K562 (cell line): Measurements from ENCODE around the gene PRSS27. TPM values are rescaled to one million over a fixed set of nuclear protein-coding genes. Genes with fewer than 3 reads are reported as not detected.

Source experiments
- BRF2 ChIP-seq: IDR thresholded peaks from 3 replicates; pipeline ENCODE4 v1.6.1; 2011; ENCODE audit warnings: borderline replicate concordance, mild to moderate bottlenecking; ENCODE audit not compliant: insufficient read length, insufficient read depth
- CEBPB ChIP-seq: fragments of 450-650 bp; IDR thresholded peaks from 2 replicates; pipeline ENCODE4 v1.6.1; 2016; ENCODE audit warnings: missing genetic modification characterization, missing compliant biosample characterization
- GABPB2 ChIP-seq: fragments of 250-450 bp; sonication (Bioruptor Pico); conservative IDR thresholded peaks from 2 replicates; pipeline ENCODE4 v1.5.1; 2021; ENCODE audit warnings: mild to moderate bottlenecking
- HLTF ChIP-seq: fragments of 450-650 bp; IDR thresholded peaks from 2 replicates; pipeline ENCODE4 v1.6.1; 2016
- HNRNPH1 ChIP-seq: fragments of 200-400 bp; formaldehyde crosslinking; optimal IDR thresholded peaks from 2 replicates; pipeline ENCODE3; 2017; ENCODE audit warnings: low read depth, mild to moderate bottlenecking, low read length, moderate library complexity
- HNRNPLL ChIP-seq: fragments of 200-400 bp; formaldehyde crosslinking; IDR thresholded peaks from 2 replicates; pipeline ENCODE4 v1.6.1; 2017; ENCODE audit warnings: low read length, low read depth, mild to moderate bottlenecking; ENCODE audit not compliant: poor library complexity, severe bottlenecking
- MLLT1 ChIP-seq, 2 experiments: fragments of 450-650 bp; IDR thresholded peaks; 2 replicates each; pipeline ENCODE4 v1.6.1; 2016
- MTA2 ChIP-seq: fragments of 450-650 bp; IDR thresholded peaks from 2 replicates; pipeline ENCODE4 v1.6.1; 2016; ENCODE audit warnings: low read depth
- MYNN ChIP-seq, 2 experiments: sonication (generic); formaldehyde crosslinking in 1 of 2; IDR thresholded peaks; 2 replicates each; pipeline versions ENCODE4 v1.5.0 to v1.6.1; 2016 to 2020; ENCODE audit warnings: antibody characterized with exemption in 1 of 2, missing genetic modification reagents in 1 of 2
- SREBF1 ChIP-seq: fragments of 150-350 bp; IDR thresholded peaks from 2 replicates; pipeline ENCODE4 v1.6.1; 2014; ENCODE audit warnings: antibody characterized with exemption, low read depth, low read length, borderline replicate concordance
- SRSF7 ChIP-seq: fragments of 200-400 bp; formaldehyde crosslinking; optimal IDR thresholded peaks from 2 replicates; pipeline ENCODE3; 2017; ENCODE audit warnings: mild to moderate bottlenecking, low read depth, low read length
- TAF9B ChIP-seq: fragments of 450-650 bp; IDR thresholded peaks from 2 replicates; pipeline ENCODE4 v1.6.1; 2018; ENCODE audit warnings: mild to moderate bottlenecking; ENCODE audit not compliant: partially characterized antibody
- TBP ChIP-seq: optimal IDR thresholded peaks from 2 replicates; pipeline ENCODE3; 2011; ENCODE audit warnings: low read depth, low read length, improper control_type of control experiment
- TCF7L2 ChIP-seq: fragments of 150-350 bp; IDR thresholded peaks from 2 replicates; pipeline ENCODE4 v1.6.1; 2016; ENCODE audit warnings: low read depth, mild to moderate bottlenecking, low read length, moderate library complexity
- TEAD1 ChIP-seq, 2 experiments: fragments of 450-650 bp in 1 of 2; sonication (generic) in 1 of 2; formaldehyde crosslinking; IDR thresholded peaks; 2 replicates each; pipeline versions ENCODE4 v1.4.0 to v1.8.0; 2020 to 2022; ENCODE audit warnings: mild to moderate bottlenecking in 2 of 2, missing genetic modification reagents in 1 of 2
- THRAP3 ChIP-seq: fragments of 450-650 bp; IDR thresholded peaks from 2 replicates; pipeline ENCODE4 v1.6.1; 2016; ENCODE audit warnings: mild to moderate bottlenecking, inconsistent platforms, borderline replicate concordance
- ZNF174 ChIP-seq: fragments of 250-450 bp; sonication (Bioruptor Pico); IDR thresholded peaks from 2 replicates; pipeline ENCODE4 v1.4.0; 2020; ENCODE audit warnings: mild to moderate bottlenecking
- ZNF197 ChIP-seq: fragments of 200-800 bp; sonication (Bioruptor generic); IDR thresholded peaks from 2 replicates; pipeline ENCODE4 v1.6.1; 2016; ENCODE audit warnings: low read depth, missing genetic modification characterization, missing compliant biosample characterization
- ZZZ3 ChIP-seq: fragments of 450-650 bp; IDR thresholded peaks from 2 replicates; pipeline ENCODE4 v1.6.1; 2016; ENCODE audit warnings: antibody characterized with exemption, mild to moderate bottlenecking, moderate library complexity
- polyA plus RNA-seq, 8 experiments: library from polyadenylated mRNA; depleted of rRNA in 4 of 8; stranded (reverse) in 5 of 8; unstranded in 3 of 8; fragments of >200 nt; fragmentation: Nextera tagmentation in 2 of 8; fragmentation: Illumina TruSeq in 1 of 8; extraction: Ambion mirVana in 2 of 8; extraction: Trizol in 1 of 8; gene quantifications; 2 replicates each; pipeline versions ENCODE4 v1.2.1 to v1.2.3, GENCODE V29; 2011 to 2014; ENCODE audit warnings: inconsistent platforms in 1 of 8, missing spikeins in 1 of 8
- total RNA-seq, 7 experiments: library from RNA; depleted of rRNA in 6 of 7; stranded (reverse); fragments of >200 nt in 6 of 7; fragmentation: Illumina TruSeq in 2 of 7; extraction: Trizol in 2 of 7; gene quantifications; 2 replicates each; pipeline versions ENCODE4 v1.2.1 to v1.2.3, GENCODE V29; 2011 to 2021; ENCODE audit warnings: low replicate concordance in 1 of 7

Gene PRSS27
- total and polyA plus RNA-seq, 9 of the 15 experiments (the other 6 are each of a cell fraction or from before 2014, with no cell fraction given): 0.09 to 0.20 (median 0.17) TPM; not detected in 5

- TF ChIP-seq TBP (peak; percentile 96), GABPB2 (no peak; the same call in 1 of the 2 replicates), HLTF (0 out of 2 replicates have a peak, but pooled peaks have one; percentile 28), HNRNPLL (peak; percentile 54), ZNF174 (no peak), TEAD1 (CRISPR knock-in tag; IDR thresholded peaks at IDR 0.05) (peak; percentile 46 to 65; a peak in 1 of 4 replicates), CEBPB (tag) (no peak), THRAP3 (no peak), ZZZ3 (peak; percentile 70; the same call in 1 of the 2 replicates), ZNF197 (no peak), TAF9B (peak; percentile 91), TCF7L2 (no peak), SRSF7 (no peak), BRF2 (no peak), MLLT1 (IDR thresholded peaks at IDR 0.05) (0 out of 4 replicates have a peak, but pooled peaks of 1 of the 2 experiments have one; percentile 60), SREBF1 (no peak; the same call in 1 of the 2 replicates), MTA2 (no peak), MYNN (IDR thresholded peaks at IDR 0.05) (peak; percentile 56; the same call in 1 of the 2 replicates), MYNN (CRISPR knock-in tag; IDR thresholded peaks at IDR 0.05) (no peak), HNRNPH1 (no peak)
These were observed 37.6 kb downstream of the PRSS27 start, which contains the start of gene KCTD5 (continued) for GRCh38 chr16:2682209-2683021.
